C1 segment of cervical spinal cord (tissue), 14 donors: ENCODE measurements around the gene RAD51B.
"Not testable (repeated sequence)": the region's sequence is repeated elsewhere in the genome, so short reads cannot be mapped to it uniquely, and the experiment has no call there.

Experiments
- DNase-seq, 14 donors: peaks; one replicate each; lab custom pipeline; 2025; lab: John Stamatoyannopoulos, UW

RAD51B gene

GRCh38 chr14:68020999-68021663 lies 201.6 kb downstream of the RAD51B start:
- DNase-seq, result no peak

- no peak for DNase-seq
Measured at GRCh38 chr14:68027276-68027675, 207.7 kb downstream of the RAD51B start.

GRCh38 chr14:68028075-68028474 lies 208.5 kb downstream of the RAD51B start:
- DNase-seq, result no peak

- DNase-seq, result not testable (repeated sequence)
Measured at GRCh38 chr14:68031011-68031410, 211.4 kb downstream of the RAD51B start.

GRCh38 chr14:68032154-68032553 lies 212.6 kb downstream of the RAD51B start:
- no peak for DNase-seq

- DNase-seq, result no peak
Measured at GRCh38 chr14:68033336-68033932, 213.9 kb downstream of the RAD51B start.

GRCh38 chr14:68034896-68035295 lies 215.3 kb downstream of the RAD51B start:
- no peak for DNase-seq

- no peak for DNase-seq
Measured at GRCh38 chr14:68036202-68036601, 216.6 kb downstream of the RAD51B start.

GRCh38 chr14:68039593-68039992 lies 220.0 kb downstream of the RAD51B start:
- DNase-seq, result no peak

- no peak for DNase-seq
Measured at GRCh38 chr14:68040633-68041369, 221.2 kb downstream of the RAD51B start.

GRCh38 chr14:68041876-68042354 lies 222.3 kb downstream of the RAD51B start:
- no peak for DNase-seq

- no peak for DNase-seq
Measured at GRCh38 chr14:68042586-68043210, 223.1 kb downstream of the RAD51B start.

GRCh38 chr14:68043752-68044151 lies 224.2 kb downstream of the RAD51B start:
- DNase-seq, result no peak

GRCh38 chr14:68047906-68048305 lies 228.3 kb downstream of the RAD51B start:
- DNase-seq, result no peak

- not testable (repeated sequence) for DNase-seq
Measured at GRCh38 chr14:68048815-68049214, 229.2 kb downstream of the RAD51B start.

GRCh38 chr14:68050177-68050576 lies 230.6 kb downstream of the RAD51B start:
- no peak for DNase-seq

- DNase-seq, result no peak
Measured at GRCh38 chr14:68051146-68051545, 231.6 kb downstream of the RAD51B start.

- no peak for DNase-seq
Measured at GRCh38 chr14:68060198-68060597, 240.6 kb downstream of the RAD51B start.

GRCh38 chr14:68062651-68063050 lies 243.1 kb downstream of the RAD51B start:
- no peak for DNase-seq

GRCh38 chr14:68065322-68065721 lies 245.7 kb downstream of the RAD51B start:
- DNase-seq, result no peak

- DNase-seq, result no peak
Measured at GRCh38 chr14:68074765-68075381, 255.3 kb downstream of the RAD51B start.
